Measurements from ENCODE around the gene EPB41L4B.

The EPB41L4B gene

DNA sequence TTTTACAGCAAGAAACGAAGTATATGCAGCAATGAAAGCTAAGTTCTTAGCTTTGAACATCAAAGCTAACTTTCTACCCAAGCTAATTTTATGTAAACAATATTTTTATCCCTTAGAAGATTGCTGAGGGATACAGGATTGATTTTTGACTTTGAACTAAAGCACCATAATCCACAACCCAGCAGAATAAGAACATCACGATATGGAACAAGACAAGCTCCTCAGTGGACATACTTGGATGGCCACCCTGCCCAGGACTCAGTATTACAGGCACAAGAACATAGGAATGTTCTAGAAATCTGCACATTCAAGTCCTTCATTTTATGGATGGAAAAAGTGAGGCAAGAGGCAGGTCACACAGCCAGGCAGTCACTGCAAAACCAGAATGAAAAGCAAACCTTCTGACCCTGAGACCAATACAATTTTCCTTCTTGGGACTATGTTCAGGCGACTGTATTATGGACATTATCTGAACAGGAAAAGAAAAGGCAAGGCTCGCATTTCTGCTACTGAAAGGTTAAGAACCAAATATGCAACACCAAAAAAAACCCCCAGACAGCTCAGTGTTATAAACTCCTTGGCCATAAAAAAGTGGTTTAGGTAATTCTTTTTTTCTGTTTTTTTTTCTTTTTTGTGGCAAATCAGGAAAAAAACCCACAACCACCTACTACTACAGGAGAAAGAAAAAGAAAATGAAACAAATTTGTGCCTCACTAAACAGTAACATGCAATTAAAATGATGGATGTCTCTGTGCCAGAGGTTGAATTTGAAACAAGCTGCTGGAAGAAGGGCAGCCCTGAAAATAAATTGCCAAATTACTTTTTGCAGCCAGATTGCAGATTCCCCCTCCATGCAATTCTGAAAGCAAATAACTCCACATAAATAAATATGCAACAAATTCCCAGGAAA is 25.4 kb downstream of the EPB41L4B start:
- TF ChIP-seq, protein P1, sequence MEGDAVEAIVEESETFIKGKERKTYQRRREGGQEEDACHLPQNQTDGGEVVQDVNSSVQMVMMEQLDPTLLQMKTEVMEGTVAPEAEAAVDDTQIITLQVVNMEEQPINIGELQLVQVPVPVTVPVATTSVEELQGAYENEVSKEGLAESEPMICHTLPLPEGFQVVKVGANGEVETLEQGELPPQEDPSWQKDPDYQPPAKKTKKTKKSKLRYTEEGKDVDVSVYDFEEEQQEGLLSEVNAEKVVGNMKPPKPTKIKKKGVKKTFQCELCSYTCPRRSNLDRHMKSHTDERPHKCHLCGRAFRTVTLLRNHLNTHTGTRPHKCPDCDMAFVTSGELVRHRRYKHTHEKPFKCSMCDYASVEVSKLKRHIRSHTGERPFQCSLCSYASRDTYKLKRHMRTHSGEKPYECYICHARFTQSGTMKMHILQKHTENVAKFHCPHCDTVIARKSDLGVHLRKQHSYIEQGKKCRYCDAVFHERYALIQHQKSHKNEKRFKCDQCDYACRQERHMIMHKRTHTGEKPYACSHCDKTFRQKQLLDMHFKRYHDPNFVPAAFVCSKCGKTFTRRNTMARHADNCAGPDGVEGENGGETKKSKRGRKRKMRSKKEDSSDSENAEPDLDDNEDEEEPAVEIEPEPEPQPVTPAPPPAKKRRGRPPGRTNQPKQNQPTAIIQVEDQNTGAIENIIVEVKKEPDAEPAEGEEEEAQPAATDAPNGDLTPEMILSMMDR (IDR thresholded peaks at IDR 0.05; ENCODE audit: poor library complexity, severe bottlenecking): no peak
- peaks cover 8% of the 10 kb centered on the region for H3K4me1 ChIP-seq (ENCODE audit: insufficient read depth, poor library complexity, severe bottlenecking)
- DNase-seq (ENCODE audit: low spot score) (no peak), ATAC-seq (ENCODE audit: low read depth) (no peak)
- no peaks in the 10 kb centered on the region for H3K9me3 ChIP-seq (ENCODE audit: severe bottlenecking)
- H3K27me3 ChIP-seq (ENCODE audit: insufficient read depth, poor library complexity, severe bottlenecking): no peaks in the 10 kb centered on the region
- H3K4me3 ChIP-seq (ENCODE audit: severe bottlenecking): no peak overlapping the region
- H3K36me3 ChIP-seq (ENCODE audit: low read depth): no peaks in the 10 kb centered on the region
- H3K27ac ChIP-seq (ENCODE audit: poor library complexity, severe bottlenecking): no peak overlapping the region

DNA sequence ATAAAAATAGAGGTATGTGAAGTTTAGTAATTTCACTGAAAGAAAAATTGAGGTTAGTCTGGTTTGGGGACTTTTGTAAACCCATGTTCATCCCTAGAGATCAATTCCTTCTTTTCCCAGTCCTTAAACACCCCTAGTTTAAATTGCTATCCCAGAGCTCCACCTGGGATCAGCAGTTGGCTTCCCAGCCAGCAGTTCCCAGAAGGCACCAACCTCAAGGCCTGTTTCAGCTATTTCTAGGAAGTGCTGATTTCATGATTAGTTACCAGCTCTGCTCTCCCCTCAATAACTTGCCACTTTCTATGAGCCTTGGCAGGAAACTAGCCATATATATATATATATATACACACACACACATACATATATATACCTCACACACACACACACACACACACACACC is 30.5 kb downstream of the EPB41L4B start:
- no peak overlapping the region for H3K4me3 ChIP-seq (ENCODE audit: severe bottlenecking)
- DNase-seq (ENCODE audit: low spot score) (no peak), ATAC-seq (ENCODE audit: low read depth) (no peak)
- H3K27ac ChIP-seq (ENCODE audit: poor library complexity, severe bottlenecking): no peak overlapping the region
- H3K9me3 ChIP-seq (ENCODE audit: severe bottlenecking): no peaks in the 10 kb centered on the region
- TF ChIP-seq, protein P1 (IDR thresholded peaks at IDR 0.05; ENCODE audit: poor library complexity, severe bottlenecking): no peak
- H3K36me3 ChIP-seq (ENCODE audit: low read depth): no peaks in the 10 kb centered on the region
- H3K4me1 ChIP-seq (ENCODE audit: insufficient read depth, poor library complexity, severe bottlenecking): peaks cover 16% of the 10 kb centered on the region
- no peaks in the 10 kb centered on the region for H3K27me3 ChIP-seq (ENCODE audit: insufficient read depth, poor library complexity, severe bottlenecking)

DNA sequence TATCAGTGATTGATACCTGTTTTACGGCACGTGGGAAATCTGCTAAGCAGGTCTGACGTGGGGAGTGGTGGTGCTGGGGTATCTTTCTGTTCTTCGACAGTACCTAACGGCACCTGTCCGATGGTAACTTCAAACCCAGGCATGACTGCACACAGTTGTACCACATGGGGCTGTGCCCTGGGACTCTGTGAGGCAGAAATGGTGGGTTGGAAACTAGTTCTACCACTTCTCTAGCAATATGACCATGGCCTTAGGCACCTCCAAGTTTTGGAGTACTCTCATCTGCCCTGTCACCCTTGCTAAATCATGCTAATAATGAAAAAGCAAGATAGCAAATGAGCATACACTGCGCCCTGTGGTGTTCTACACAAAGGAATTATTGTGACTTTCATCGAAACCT is 30.9 kb downstream of the EPB41L4B start:
- TF ChIP-seq, protein P1 (IDR thresholded peaks at IDR 0.05; ENCODE audit: poor library complexity, severe bottlenecking): no peak
- DNase-seq (ENCODE audit: low spot score): no peak
- Histone ChIP-seq H3K4me1 (ENCODE audit: insufficient read depth, poor library complexity, severe bottlenecking) (peaks cover 16% of the 10 kb centered on the region), H3K27ac (ENCODE audit: poor library complexity, severe bottlenecking) (no peak overlapping the region), H3K9me3 (ENCODE audit: severe bottlenecking) (no peaks in the 10 kb centered on the region), H3K27me3 (ENCODE audit: insufficient read depth, poor library complexity, severe bottlenecking) (no peaks in the 10 kb centered on the region), H3K4me3 (ENCODE audit: severe bottlenecking) (no peak overlapping the region), H3K36me3 (ENCODE audit: low read depth) (no peaks in the 10 kb centered on the region)
- no peak for ATAC-seq (ENCODE audit: low read depth)

DNA sequence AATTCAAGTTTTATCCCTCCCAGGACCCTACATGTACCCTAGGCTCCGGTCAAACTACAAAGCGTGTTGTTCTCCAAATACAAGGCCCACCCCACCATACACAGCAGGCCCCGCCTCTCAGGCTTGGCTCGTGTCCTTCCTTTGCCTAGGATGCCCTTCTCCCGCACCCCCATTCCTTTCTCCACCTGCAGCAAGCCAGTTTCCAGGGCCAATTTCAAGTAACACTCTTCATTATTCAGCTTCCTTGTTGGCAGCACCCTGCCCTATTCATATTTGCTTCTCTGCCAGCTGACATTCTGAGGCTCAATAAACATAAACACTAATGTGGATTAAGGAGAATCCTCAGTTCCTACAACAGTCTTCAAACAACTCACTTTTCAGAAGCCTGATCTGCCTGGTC is 31.7 kb downstream of the EPB41L4B start:
- H3K9me3 ChIP-seq (ENCODE audit: severe bottlenecking): no peaks in the 10 kb centered on the region
- peaks cover 16% of the 10 kb centered on the region for H3K4me1 ChIP-seq (ENCODE audit: insufficient read depth, poor library complexity, severe bottlenecking)
- no peak for ATAC-seq (ENCODE audit: low read depth)
- H3K27me3 ChIP-seq (ENCODE audit: insufficient read depth, poor library complexity, severe bottlenecking): no peaks in the 10 kb centered on the region
- TF ChIP-seq, protein P1 (IDR thresholded peaks at IDR 0.05; ENCODE audit: poor library complexity, severe bottlenecking): no peak
- H3K36me3 ChIP-seq (ENCODE audit: low read depth): no peaks in the 10 kb centered on the region
- no peak for DNase-seq (ENCODE audit: low spot score)
- H3K27ac ChIP-seq (ENCODE audit: poor library complexity, severe bottlenecking): no peak overlapping the region
- H3K4me3 ChIP-seq (ENCODE audit: severe bottlenecking): no peak overlapping the region

DNA sequence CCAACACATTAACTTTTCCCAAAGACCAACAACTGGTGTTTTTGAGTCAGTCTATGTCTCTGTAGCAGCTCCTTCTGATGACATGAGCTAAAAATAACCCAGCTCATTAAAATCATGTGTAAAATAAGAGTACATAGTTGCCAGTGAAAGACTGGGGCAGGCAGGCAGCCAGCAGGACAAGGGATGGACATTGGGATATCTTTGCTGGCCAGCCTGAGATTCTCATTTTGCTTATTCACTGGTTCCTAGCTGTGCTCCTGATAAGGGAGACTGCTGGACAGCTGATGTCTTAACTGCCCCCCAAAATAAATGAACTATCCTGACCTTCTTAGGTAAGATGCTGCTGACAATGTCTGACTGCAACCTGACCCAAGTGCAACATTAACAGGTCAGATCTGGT is 33.9 kb downstream of the EPB41L4B start:
- H3K4me3 ChIP-seq (ENCODE audit: severe bottlenecking): no peak overlapping the region
- TF ChIP-seq, protein P1 (IDR thresholded peaks at IDR 0.05; ENCODE audit: poor library complexity, severe bottlenecking): no peak
- H3K27me3 ChIP-seq (ENCODE audit: insufficient read depth, poor library complexity, severe bottlenecking): no peaks in the 10 kb centered on the region
- peak overlapping the region; percentile 54 for H3K27ac ChIP-seq (ENCODE audit: poor library complexity, severe bottlenecking)
- H3K36me3 ChIP-seq (ENCODE audit: low read depth): no peaks in the 10 kb centered on the region
- ATAC-seq (ENCODE audit: low read depth) (no peak), DNase-seq (ENCODE audit: low spot score) (no peak)
- H3K9me3 ChIP-seq (ENCODE audit: severe bottlenecking): no peaks in the 10 kb centered on the region
- peaks cover 16% of the 10 kb centered on the region for H3K4me1 ChIP-seq (ENCODE audit: insufficient read depth, poor library complexity, severe bottlenecking)

All from RWPE2 (cell line).